ENCODE results near the gene BBS9. TPM values are rescaled to one million over a fixed set of nuclear protein-coding genes. Genes with fewer than 3 reads are reported as not detected.
"Not testable (repeated sequence)": the region's sequence is repeated elsewhere in the genome, so short reads cannot be mapped to it uniquely, and the experiment has no call there.

BBS9 gene
- total RNA-seq, 2 donors from 2014 or later, result 16.6 to 17.8 TPM

- no peak overlapping the region for H3K4me3 Mint-ChIP-seq
- no peak for DNase-seq (ENCODE audit: low spot score)
- peaks cover 13% of the 10 kb centered on the region for H3K36me3 Mint-ChIP-seq
- no peaks in the 10 kb centered on the region for H3K9me3 Mint-ChIP-seq
- no peak for ATAC-seq
- peaks cover 4 to 5% of the 10 kb centered on the region in 2 donors for H3K4me1 Mint-ChIP-seq (ENCODE audit: low read depth in 2 of 2)
- H3K27me3 Mint-ChIP-seq, result no peaks in the 10 kb centered on the region
- no peak overlapping the region for H3K27ac Mint-ChIP-seq
Observed at GRCh38 chr7:33472348-33473025, 343.1 kb downstream of the BBS9 start.

- H3K4me1 Mint-ChIP-seq (ENCODE audit: low read depth in 2 of 2), result peaks cover 0 to 4% of the 10 kb centered on the region in 2 donors
- DNase-seq (ENCODE audit: low spot score) (no peak), ATAC-seq (no peak)
- peaks cover 14% of the 10 kb centered on the region for H3K36me3 Mint-ChIP-seq
- H3K9me3 Mint-ChIP-seq, result peaks cover 9% of the 10 kb centered on the region
- no peaks in the 10 kb centered on the region for H3K27me3 Mint-ChIP-seq
- no peak overlapping the region for H3K27ac Mint-ChIP-seq
- H3K4me3 Mint-ChIP-seq, result no peak overlapping the region
Observed at GRCh38 chr7:33477719-33478480, 348.5 kb downstream of the BBS9 start.

- H3K4me3 Mint-ChIP-seq; H3K4me1 Mint-ChIP-seq (ENCODE audit: low read depth in 2 of 2); DNase-seq (ENCODE audit: low spot score); H3K27me3 Mint-ChIP-seq; H3K27ac Mint-ChIP-seq; H3K9me3 Mint-ChIP-seq; ATAC-seq: not testable (repeated sequence)
- peaks cover 17% of the 10 kb centered on the region for H3K36me3 Mint-ChIP-seq
Observed at GRCh38 chr7:33484476-33484875, 355.1 kb downstream of the BBS9 start.

- Mint-ChIP-seq H3K36me3 (peaks cover 7% of the 10 kb centered on the region), H3K4me1 (ENCODE audit: low read depth in 2 of 2) (peaks cover 6 to 8% of the 10 kb centered on the region in 2 donors), H3K9me3 (peaks cover 5% of the 10 kb centered on the region), H3K27me3 (no peaks in the 10 kb centered on the region), H3K4me3 (no peak overlapping the region), H3K27ac (no peak overlapping the region)
- DNase-seq (ENCODE audit: low spot score) (no peak), ATAC-seq (no peak)
Observed at GRCh38 chr7:33485747-33486493, 356.6 kb downstream of the BBS9 start.

GRCh38 chr7:33486633-33487032 lies 357.3 kb downstream of the BBS9 start:
- ATAC-seq, result no peak
- H3K36me3 Mint-ChIP-seq, result peaks cover 7% of the 10 kb centered on the region

GRCh38 chr7:33487998-33488682 lies 358.8 kb downstream of the BBS9 start:
- ATAC-seq (no peak), DNase-seq (ENCODE audit: low spot score) (no peak)
- Mint-ChIP-seq H3K4me1 (ENCODE audit: low read depth in 2 of 2) (peaks cover 6 to 8% of the 10 kb centered on the region in 2 donors), H3K27me3 (no peaks in the 10 kb centered on the region), H3K27ac (peak overlapping the region in 1 of 2 donors; percentile 35), H3K36me3 (peaks cover 7% of the 10 kb centered on the region), H3K9me3 (peaks cover 2% of the 10 kb centered on the region), H3K4me3 (no peak overlapping the region)

More at GRCh38 chr7:33486633-33487032, 357.3 kb downstream of the BBS9 start:
- Mint-ChIP-seq H3K4me3 (no peak overlapping the region), H3K4me1 (ENCODE audit: low read depth in 2 of 2) (peaks cover 6 to 8% of the 10 kb centered on the region in 2 donors), H3K27ac (no peak overlapping the region), H3K27me3 (no peaks in the 10 kb centered on the region), H3K9me3 (peaks cover 3% of the 10 kb centered on the region)
- DNase-seq (ENCODE audit: low spot score), result no peak

GRCh38 chr7:33494474-33494873 lies 365.1 kb downstream of the BBS9 start:
- H3K4me1 Mint-ChIP-seq (ENCODE audit: low read depth in 2 of 2), result no peaks in the 10 kb centered on the region
- no peak for ATAC-seq
- DNase-seq (ENCODE audit: low spot score), result no peak
- H3K9me3 Mint-ChIP-seq, result no peaks in the 10 kb centered on the region
- no peaks in the 10 kb centered on the region for H3K36me3 Mint-ChIP-seq
- H3K27ac Mint-ChIP-seq, result no peak overlapping the region
- no peak overlapping the region for H3K4me3 Mint-ChIP-seq
- no peaks in the 10 kb centered on the region for H3K27me3 Mint-ChIP-seq

- ATAC-seq, result no peak
- Mint-ChIP-seq H3K27me3 (no peaks in the 10 kb centered on the region), H3K36me3 (no peaks in the 10 kb centered on the region), H3K4me3 (no peak overlapping the region), H3K27ac (no peak overlapping the region), H3K4me1 (ENCODE audit: low read depth in 2 of 2) (no peaks in the 10 kb centered on the region), H3K9me3 (no peaks in the 10 kb centered on the region)
- no peak for DNase-seq (ENCODE audit: low spot score)
Observed at GRCh38 chr7:33495207-33495606, 365.8 kb downstream of the BBS9 start.

- no peaks in the 10 kb centered on the region for H3K9me3 Mint-ChIP-seq
Observed at GRCh38 chr7:33497051-33497450, 367.7 kb downstream of the BBS9 start.

GRCh38 chr7:33500703-33501701 lies 371.6 kb downstream of the BBS9 start:
- Mint-ChIP-seq H3K27me3 (no peaks in the 10 kb centered on the region), H3K4me3 (no peak overlapping the region), H3K27ac (no peak overlapping the region), H3K4me1 (ENCODE audit: low read depth in 2 of 2) (peaks cover 0 to 3% of the 10 kb centered on the region in 2 donors), H3K36me3 (no peaks in the 10 kb centered on the region), H3K9me3 (no peaks in the 10 kb centered on the region)
- DNase-seq (ENCODE audit: low spot score), result no peak
- ATAC-seq, result no peak

More at GRCh38 chr7:33497051-33497450, 367.7 kb downstream of the BBS9 start:
- Mint-ChIP-seq H3K4me3 (no peak overlapping the region), H3K27me3 (no peaks in the 10 kb centered on the region), H3K36me3 (no peaks in the 10 kb centered on the region), H3K4me1 (ENCODE audit: low read depth in 2 of 2) (peaks cover 0 to 3% of the 10 kb centered on the region in 2 donors), H3K27ac (no peak overlapping the region)
- DNase-seq (ENCODE audit: low spot score) (no peak), ATAC-seq (no peak)

- H3K4me3 Mint-ChIP-seq, result no peak overlapping the region
- no peaks in the 10 kb centered on the region for H3K9me3 Mint-ChIP-seq
- no peaks in the 10 kb centered on the region for H3K36me3 Mint-ChIP-seq
Observed at GRCh38 chr7:33503014-33503413, 373.6 kb downstream of the BBS9 start.

GRCh38 chr7:33503736-33504135 lies 374.4 kb downstream of the BBS9 start:
- DNase-seq (ENCODE audit: low spot score) (no peak), ATAC-seq (no peak)
- Mint-ChIP-seq H3K4me3 (no peak overlapping the region), H3K36me3 (no peaks in the 10 kb centered on the region), H3K27ac (no peak overlapping the region), H3K4me1 (ENCODE audit: low read depth in 2 of 2) (peaks cover 6 to 7% of the 10 kb centered on the region in 2 donors), H3K27me3 (no peaks in the 10 kb centered on the region), H3K9me3 (no peaks in the 10 kb centered on the region)

More at GRCh38 chr7:33503014-33503413, 373.6 kb downstream of the BBS9 start:
- ATAC-seq (no peak), DNase-seq (ENCODE audit: low spot score) (no peak)
- H3K27me3 Mint-ChIP-seq, result no peaks in the 10 kb centered on the region
- peaks cover 0 to 3% of the 10 kb centered on the region in 2 donors for H3K4me1 Mint-ChIP-seq (ENCODE audit: low read depth in 2 of 2)
- H3K27ac Mint-ChIP-seq, result no peak overlapping the region

Measured in natural killer cell treated with Interleukin-12 subunit alpha and Interleukin-12 subunit beta and Interleukin-15 and Interleukin-18, amount 100 ng/mL, for 72 hours (primary cell).